ENCODE results near the gene CIB2.

The CIB2 gene

DNA sequence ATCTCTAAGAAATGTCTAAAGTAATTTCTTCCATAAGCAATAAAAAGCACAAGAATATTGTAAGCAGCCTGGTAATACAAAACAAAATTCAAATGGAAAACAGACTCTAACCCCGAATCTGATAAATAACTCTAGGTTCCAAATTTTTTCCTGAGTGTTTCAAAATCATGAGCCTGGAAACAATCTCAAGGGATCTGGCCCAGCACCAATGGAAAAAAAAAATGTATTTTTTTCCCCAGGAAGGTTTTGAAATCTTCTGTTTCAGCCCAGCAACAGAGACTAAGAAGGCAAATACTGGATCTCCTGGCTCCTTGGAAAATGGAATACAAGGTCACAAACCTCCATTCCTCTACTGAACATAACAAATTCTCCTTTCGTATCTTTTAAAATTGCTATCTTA, 66.7 kb downstream of the CIB2 start:
- no peak for DNase-seq

DNA sequence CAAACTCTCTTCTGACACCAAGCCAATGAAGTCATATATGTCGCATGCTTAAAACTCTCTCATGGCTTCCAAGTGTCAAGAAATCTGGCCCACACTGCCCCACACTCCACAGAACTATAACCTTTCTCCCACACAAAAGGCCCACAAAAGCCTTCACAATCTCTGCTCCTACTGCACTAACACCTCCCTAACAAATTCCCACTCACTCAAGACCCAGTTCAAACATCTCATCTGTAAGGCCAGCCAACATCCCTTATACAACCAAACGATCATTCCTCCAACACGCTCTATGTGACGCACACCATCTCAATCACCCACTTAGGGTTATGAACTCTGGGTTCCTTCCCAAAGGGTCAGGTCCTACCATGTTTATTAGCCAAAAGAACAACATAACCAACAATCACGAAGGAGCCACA, 67.3 kb downstream of the CIB2 start:
- DNase-seq = no peak

DNA sequence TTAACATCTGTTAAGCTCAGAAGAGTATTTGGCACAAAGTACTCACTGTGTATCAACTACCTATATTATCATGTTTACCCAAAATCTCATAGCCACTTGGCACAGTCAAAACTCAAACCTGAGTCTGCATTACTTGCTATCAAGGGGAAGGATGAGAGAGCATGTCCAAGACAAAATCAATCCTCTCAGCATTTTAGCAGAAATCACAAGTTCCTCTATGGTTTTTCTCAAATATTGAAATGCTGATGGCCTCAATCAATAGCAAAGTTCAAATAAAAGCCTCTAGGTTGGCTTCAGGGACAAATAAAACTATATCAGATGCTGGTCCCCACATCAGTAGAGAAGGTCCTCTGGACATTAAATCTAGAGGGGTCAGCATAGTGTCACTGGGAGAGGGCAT, 68.0 kb downstream of the CIB2 start:
- no peak for DNase-seq

DNA sequence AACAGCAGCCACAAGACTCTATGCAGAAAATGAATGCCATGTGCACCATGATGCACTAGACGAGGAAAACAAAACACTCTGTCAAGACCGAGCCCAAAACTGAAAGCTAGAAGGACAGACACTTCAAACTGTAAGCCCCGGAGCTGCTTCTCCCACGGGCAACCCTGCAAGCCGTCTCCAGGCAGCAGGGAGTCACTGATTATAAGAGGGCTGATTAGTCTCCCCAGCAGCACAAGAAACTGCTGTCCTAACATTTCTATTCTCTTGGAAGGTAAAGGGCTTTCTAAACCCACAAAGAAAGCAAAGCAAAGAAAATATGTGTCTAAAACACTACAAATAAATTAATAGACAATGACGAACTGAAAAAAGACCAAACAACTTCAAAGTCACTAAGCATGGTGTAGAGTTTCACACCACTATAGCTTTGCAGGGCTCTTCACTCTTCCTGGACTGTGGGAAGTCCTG, 69.2 kb downstream of the CIB2 start:
- DNase-seq = peak; percentile 29

DNA sequence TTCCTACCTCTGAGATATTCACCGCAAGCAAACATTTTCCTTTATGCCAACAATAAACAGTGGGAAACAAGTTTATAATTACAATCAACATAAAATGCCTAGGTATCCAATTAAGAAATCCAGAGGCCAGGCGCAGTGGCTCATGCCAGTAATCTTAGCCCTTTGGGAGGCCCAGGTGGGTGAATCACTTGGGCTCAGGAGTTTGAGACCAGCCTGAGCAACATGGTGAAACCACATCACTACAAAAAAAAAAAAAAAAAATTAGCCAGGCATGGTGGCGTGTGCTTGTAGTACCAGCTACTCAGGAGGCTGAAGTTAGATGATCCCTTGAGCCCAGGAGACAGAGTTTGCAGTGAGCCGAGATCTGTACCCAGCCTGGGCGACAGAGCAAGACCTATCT, 71.0 kb downstream of the CIB2 start:
- no peak for DNase-seq

DNA sequence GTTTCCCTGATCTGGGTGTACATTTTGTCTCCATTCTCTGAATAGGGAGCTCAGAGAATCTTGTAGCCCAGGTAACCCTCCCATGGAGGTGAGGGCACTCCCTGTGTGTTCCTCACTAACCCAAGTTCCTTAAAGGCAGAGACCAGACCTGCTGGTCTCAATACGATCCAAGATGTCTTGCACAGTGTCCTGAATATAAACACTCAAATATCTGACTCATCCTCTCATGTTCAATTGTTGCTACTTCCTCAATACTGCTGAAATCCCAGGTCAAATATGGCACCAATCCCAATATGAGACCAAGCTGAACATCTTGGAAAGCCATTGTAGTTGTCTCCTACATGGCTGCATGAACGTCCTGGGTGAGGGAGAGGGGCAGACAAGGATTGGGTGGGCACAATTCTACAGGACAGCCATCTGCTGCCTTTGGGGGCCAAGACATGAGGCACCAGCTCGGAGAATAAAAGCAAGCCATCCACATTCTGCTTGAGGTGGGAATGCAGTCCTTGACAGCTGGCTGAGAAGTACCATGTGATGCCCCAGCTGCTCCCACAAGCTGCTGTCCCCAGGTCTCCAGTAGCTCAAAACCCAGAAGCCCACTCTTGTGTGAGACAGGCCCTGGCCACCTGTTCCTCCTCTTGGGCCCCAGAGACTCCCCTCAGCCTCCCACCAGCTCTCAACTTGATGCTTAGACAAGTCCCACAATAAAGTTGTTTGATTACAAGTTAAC, 72.0 kb downstream of the CIB2 start:
- no peak for DNase-seq

DNA sequence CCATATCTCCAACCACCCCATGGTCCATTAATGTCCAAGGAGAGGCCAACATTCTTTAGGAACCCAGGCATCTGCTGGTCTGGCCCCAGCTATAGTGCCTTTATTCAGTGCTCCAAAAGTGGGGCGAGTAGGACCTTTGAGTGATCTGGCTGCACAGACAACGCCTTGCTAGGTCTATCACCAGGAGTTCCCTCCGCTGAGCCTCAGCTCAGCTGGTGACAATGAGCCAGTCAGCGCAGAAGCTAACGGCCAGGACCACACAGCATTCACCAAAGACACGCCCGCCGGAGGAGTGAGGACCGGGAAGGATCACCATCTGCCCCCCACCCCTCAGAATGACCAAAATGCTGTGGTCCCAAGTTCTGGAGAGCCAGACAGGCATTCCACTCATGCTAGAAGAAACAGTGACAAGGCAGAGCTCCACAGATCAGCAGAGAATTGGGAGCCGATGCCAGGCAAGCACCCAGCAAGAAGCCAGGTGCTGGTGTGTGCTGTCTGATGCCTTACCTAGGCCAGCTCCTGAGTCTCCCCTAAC, 72.8 kb downstream of the CIB2 start:
- no peak for DNase-seq

DNA sequence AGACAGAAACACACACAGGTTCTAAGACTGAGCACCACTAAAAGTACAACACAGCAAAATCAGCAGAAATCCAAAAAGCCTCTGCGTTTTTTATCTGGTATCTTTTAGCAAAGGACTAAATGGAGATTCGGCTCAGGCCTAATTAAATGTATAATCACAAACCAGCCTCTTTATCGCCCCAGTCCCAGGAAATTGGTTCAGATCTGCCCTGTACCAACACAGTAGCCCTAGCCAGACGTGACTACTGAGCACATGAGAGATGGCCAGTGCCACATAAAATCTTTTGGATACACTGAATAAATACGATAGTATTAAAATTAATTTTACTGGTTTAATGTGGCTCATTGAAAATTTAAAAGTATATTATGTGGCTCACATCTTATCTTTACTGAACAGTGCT, 73.4 kb downstream of the CIB2 start:
- no peak for DNase-seq

DNA sequence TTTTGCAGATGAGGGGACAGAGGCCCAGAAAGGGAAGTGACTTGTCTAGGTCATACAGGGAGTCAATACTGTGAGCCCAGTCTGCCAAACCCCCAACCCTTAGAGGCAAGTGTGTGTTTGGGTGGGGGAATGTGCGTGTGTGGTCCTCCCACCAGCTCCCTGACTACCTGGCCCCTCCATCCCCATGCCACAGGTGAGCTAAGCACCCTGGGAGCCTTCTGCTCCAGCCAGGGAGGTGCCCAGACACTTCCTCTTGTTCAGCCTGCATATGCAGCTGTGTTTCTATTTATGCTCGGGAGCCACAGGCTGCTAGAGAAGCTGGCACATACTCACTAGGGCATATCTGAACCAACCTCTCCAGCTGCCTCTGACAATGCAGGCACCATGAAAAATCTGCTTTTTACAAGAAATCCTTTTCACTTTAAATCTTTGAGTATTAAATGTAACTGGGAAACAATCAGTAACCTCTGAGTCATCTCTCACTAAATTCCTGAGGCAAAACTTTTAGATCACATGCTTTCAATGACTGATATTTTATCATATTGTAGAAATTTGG, 74.5 kb downstream of the CIB2 start:
- no peak for DNase-seq

DNA sequence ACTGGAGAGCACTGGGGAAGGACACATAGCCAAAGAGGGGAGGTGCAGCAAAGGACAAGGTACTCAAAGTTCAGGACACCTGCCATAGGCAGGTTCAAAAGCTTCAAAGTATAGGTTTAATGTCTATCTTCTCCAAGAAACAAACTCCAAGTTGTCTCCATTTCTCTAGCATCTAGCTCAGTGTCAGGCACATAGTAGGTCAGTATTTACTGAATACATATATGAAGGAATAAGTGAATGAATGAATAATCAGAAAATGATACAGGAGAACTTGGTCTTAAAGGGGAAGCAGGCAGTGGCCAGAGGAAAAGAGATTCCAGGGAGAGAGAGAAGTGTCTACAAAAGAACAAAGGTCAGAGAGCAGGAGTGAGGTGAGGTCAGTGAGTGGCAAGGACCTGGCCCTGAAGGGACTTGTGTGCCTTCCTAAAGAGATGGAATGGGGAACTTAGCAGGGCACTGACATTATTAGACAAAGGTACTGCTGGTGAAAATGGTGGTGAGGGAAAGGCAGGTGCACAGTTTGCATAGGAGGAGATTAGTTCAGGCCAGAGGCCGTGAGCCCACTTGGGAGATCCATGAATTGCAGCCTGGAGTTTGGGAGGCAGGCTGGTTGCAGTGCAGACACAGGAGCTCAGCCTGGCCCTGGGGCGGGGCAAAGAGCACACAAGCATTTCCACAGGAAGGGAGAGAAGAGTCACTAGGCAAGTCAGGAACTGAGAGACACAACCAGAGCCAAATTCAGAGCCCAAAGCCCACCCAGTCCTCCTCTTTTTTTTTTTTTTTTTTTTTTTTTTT, 75.1 kb downstream of the CIB2 start:
- DNase-seq = no peak

DNA sequence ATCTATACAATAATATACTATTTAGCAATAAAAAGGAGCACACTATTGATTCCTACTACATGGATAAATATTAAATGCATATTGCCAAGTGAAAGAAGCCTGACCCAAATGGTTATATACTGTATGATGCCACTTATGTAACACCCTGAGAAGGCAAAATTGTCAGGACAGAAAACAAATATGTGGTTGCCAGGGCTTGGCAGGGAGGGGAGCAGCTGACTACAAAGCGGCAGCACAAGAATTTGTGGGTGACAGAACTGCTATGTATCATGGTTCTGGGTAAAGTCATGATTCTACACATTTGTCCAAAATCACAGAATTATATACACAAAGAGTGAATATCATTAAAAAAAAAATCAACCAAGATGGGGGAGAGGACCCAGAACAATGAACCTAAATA, 76.3 kb downstream of the CIB2 start:
- DNase-seq = no peak
